HG03064 (cell line): ENCODE results near the gene CGREF1.
A peak's percentile ranks its signal among the peaks of the same experiment; 100 is the strongest.
"Not testable (repeated sequence)": the region's sequence is repeated elsewhere in the genome, so short reads cannot be mapped to it uniquely, and the experiment has no call there.

ENCODE experiments used
- ATAC-seq: cut with Tn5 transposase; IDR thresholded peaks from one replicate; pipeline ENCODE4 v1.9.1; 2021; ENCODE audit warnings: low read depth; ENCODE audit not compliant: unreplicated experiment

CGREF1 gene

GRCh38 chr2:27077231-27077630 lies 41.7 kb downstream of the CGREF1 start:
- no peak for ATAC-seq

- ATAC-seq, result no peak
Measured at GRCh38 chr2:27076323-27076722, 42.6 kb downstream of the CGREF1 start.

GRCh38 chr2:27075566-27075871 lies 43.4 kb downstream of the CGREF1 start:
- not testable (repeated sequence) for ATAC-seq

GRCh38 chr2:27074738-27075565 lies 44.0 kb downstream of the CGREF1 start:
- ATAC-seq, result no peak

GRCh38 chr2:27073782-27074181 lies 45.1 kb downstream of the CGREF1 start:
- ATAC-seq, result no peak

GRCh38 chr2:27072920-27073319 lies 46.0 kb downstream of the CGREF1 start:
- no peak for ATAC-seq

GRCh38 chr2:27071990-27072830 lies 46.7 kb downstream of the CGREF1 start:
- peak; percentile 1 for ATAC-seq

- peak; percentile 89 for ATAC-seq
Measured at GRCh38 chr2:27071277-27071989, 47.5 kb downstream of the CGREF1 start, which contains the start of gene OST4. Gene OST4 (minus strand): TSS chr2:27071654.

- no peak for ATAC-seq
Measured at GRCh38 chr2:27070653-27071276, 48.2 kb downstream of the CGREF1 start.

GRCh38 chr2:27069961-27070618 lies 48.8 kb downstream of the CGREF1 start:
- ATAC-seq, result no peak

GRCh38 chr2:27069436-27069835 lies 49.5 kb downstream of the CGREF1 start:
- ATAC-seq, result no peak

GRCh38 chr2:27067385-27067784 lies 51.5 kb downstream of the CGREF1 start:
- ATAC-seq, result no peak

GRCh38 chr2:27065128-27065527 lies 53.8 kb downstream of the CGREF1 start:
- ATAC-seq, result no peak

- ATAC-seq, result no peak
Measured at GRCh38 chr2:27060323-27060722, 58.6 kb downstream of the CGREF1 start.

- no peak for ATAC-seq
Measured at GRCh38 chr2:27059141-27059820, 59.6 kb downstream of the CGREF1 start.

- ATAC-seq, result no peak
Measured at GRCh38 chr2:27058210-27058609, 60.7 kb downstream of the CGREF1 start.

GRCh38 chr2:27057184-27057583 lies 61.7 kb downstream of the CGREF1 start:
- no peak for ATAC-seq

GRCh38 chr2:27054721-27055120 lies 64.2 kb downstream of the CGREF1 start:
- no peak for ATAC-seq

GRCh38 chr2:27053776-27054175 lies 65.2 kb downstream of the CGREF1 start:
- ATAC-seq, result no peak

GRCh38 chr2:27053321-27053720 lies 65.6 kb downstream of the CGREF1 start:
- no peak for ATAC-seq
